Colonic mucosa (tissue), 4 donors: ENCODE results near the gene ASTN1. TPM values are rescaled to one million over a fixed set of nuclear protein-coding genes. Genes with fewer than 3 reads are reported as not detected.
A peak's percentile ranks its signal among the peaks of the same experiment; 100 is the strongest.

Experiments
- DNase-seq: peaks from one replicate; pipeline ENCODE4 v3.0.0-alpha.2; 2020
- H3K27ac ChIP-seq: fragments of 200-600 bp; one replicate; pipeline ENCODE4 v1.8.0; 2021
- H3K27me3 ChIP-seq: fragments of 200-600 bp; one replicate; pipeline ENCODE4 v1.8.0; 2021
- H3K36me3 ChIP-seq: fragments of 200-600 bp; one replicate; pipeline ENCODE4 v1.8.0; 2021
- H3K4me1 ChIP-seq: fragments of 200-600 bp; one replicate; pipeline ENCODE4 v1.8.0; 2021; ENCODE audit warnings: mild to moderate bottlenecking
- H3K4me3 ChIP-seq: fragments of 200-600 bp; one replicate; pipeline ENCODE4 v1.8.0; 2021
- H3K9ac ChIP-seq, 2 donors: one replicate each; pipeline ENCODE4 v1.7.0; 2013; ENCODE audit warnings: control low read depth in 2 of 2, low read depth in 2 of 2, low read length in 2 of 2
- H3K9me3 ChIP-seq: fragments of 200-600 bp; one replicate; pipeline ENCODE4 v1.8.0; 2021
- intact Hi-C: fragments of 100-400 bp; cut with DNase I; formaldehyde crosslinking; loops from one replicate; pipeline ENCODE4 v1.14.1; 2022
- total RNA-seq, 2 donors: library from RNA; stranded (reverse); fragmentation: NEBNext Ultra II Directional in 1 of 2; extraction: Animal tissue kit (Norgen Biotek cat#: 25700) in 1 of 2; gene quantifications; one replicate each; pipeline ENCODE4 v1.2.1, GENCODE V29; 2021
- TF ChIP-seq, protein P1 (sequence below): fragments of 200-600 bp; IDR thresholded peaks from one replicate; pipeline ENCODE4 v1.8.0; 2022; ENCODE audit warnings: antibody characterized with exemption, mild to moderate bottlenecking
- donor health status: healthy.
- donor health status: DM: no; HTN: no; CAD: no.
- donor health status: DM: no; HTN: no; CAD: no.

ASTN1 gene
- total RNA-seq = under 1 TPM; 0.15 to 0.42 TPM

DNA sequence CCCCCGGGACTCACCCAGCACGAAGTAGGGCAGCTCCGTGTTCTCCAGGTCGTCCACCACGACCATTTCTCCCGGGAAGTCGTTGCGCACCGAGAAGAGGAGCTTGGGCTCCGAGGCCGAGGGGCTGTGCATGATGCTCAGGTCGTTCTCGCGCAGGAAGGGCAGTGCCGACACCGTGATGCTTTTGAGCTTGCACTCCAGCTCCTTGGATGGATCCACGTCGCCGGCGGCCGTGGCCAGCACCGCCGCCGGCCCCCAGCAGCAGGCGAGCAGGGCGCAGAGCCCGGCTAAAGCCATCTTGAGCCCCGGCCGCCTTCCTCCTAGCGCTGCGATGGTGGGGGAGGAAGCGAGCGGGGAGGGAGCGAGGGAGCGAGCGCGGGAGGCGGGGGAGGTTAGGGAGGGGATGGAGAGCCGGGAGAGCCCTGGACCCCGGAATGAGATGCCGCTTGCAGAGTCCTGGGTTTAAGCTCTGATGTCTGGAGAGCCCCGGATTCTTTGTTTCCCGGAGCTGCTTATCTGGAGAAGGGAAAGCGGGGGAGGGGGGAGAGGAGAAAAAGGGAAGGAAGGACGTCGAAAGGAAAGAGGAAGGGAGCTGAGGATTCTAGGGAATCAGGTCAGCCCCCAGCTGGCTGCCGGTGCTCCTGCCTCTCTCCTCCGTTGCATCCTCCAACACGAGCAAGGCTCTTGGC is at the start of gene ASTN1:
Gene ASTN1, minus strand, starts transcription at position 333 of the 689 bp plus-strand sequence. Its CDS starts 36 bp downstream, at position 297.
- intact Hi-C loops = no loop called here
- DNase-seq = no peak
- Histone ChIP-seq H3K4me1 (no peaks in the 10 kb centered on the region), H3K9me3 (no peaks in the 10 kb centered on the region), H3K27ac (no peak within 1 kb of the TSS), H3K36me3 (no peaks in the 10 kb centered on the region), H3K4me3 (no peak within 1 kb of the TSS), H3K9ac (no peak within 1 kb of the TSS), H3K27me3 (peaks cover 32% of the 10 kb centered on the region)
- TF ChIP-seq, protein P1, sequence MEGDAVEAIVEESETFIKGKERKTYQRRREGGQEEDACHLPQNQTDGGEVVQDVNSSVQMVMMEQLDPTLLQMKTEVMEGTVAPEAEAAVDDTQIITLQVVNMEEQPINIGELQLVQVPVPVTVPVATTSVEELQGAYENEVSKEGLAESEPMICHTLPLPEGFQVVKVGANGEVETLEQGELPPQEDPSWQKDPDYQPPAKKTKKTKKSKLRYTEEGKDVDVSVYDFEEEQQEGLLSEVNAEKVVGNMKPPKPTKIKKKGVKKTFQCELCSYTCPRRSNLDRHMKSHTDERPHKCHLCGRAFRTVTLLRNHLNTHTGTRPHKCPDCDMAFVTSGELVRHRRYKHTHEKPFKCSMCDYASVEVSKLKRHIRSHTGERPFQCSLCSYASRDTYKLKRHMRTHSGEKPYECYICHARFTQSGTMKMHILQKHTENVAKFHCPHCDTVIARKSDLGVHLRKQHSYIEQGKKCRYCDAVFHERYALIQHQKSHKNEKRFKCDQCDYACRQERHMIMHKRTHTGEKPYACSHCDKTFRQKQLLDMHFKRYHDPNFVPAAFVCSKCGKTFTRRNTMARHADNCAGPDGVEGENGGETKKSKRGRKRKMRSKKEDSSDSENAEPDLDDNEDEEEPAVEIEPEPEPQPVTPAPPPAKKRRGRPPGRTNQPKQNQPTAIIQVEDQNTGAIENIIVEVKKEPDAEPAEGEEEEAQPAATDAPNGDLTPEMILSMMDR = no peak

DNA sequence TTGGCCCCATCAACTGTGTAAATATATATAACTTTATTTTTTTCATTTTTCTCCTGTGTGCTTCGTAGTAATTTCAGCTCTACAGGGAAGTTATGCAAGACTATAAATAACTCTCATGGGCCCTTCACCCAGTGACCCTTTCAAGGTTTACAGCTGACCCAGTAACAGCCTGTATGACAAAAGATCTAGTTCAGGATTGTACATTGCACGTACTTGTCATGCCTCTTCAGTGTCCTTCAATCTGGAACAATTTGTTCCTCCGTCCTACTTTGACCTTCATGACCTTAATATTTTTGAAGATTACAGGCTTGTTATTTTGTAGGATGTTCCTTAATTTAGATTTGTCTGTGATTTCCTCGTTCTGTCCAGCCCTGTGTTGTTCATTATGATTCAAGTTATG is 46.7 kb upstream of the ASTN1 start:
- Histone ChIP-seq H3K27ac (no peak overlapping the region), H3K4me1 (no peaks in the 10 kb centered on the region), H3K9me3 (no peaks in the 10 kb centered on the region), H3K36me3 (no peaks in the 10 kb centered on the region), H3K4me3 (no peak overlapping the region), H3K9ac (no peak overlapping the region), H3K27me3 (no peaks in the 10 kb centered on the region)
- intact Hi-C loops = no loop called here
- TF ChIP-seq, protein P1 = no peak
- no peak for DNase-seq

DNA sequence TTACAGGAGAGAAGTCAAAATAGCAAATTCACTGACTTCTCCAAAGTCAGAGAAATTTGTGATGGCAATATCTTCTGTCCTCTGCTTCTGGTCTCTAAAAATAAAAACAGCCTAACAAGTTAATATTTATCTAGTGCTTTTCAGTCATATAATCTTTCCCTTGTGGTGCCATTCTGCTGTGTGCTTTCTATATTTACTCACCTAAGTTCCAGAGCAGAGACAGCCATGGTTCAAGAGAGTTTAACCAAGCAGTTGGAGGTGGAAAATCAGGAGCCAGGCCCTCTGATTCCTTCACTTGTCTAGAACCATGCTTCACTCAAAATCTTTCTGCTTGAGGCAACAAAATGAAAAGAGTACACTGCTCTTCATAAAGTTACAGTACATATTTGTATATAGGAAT is 45.6 kb upstream of the ASTN1 start:
- TF ChIP-seq, protein P1 = no peak

DNA sequence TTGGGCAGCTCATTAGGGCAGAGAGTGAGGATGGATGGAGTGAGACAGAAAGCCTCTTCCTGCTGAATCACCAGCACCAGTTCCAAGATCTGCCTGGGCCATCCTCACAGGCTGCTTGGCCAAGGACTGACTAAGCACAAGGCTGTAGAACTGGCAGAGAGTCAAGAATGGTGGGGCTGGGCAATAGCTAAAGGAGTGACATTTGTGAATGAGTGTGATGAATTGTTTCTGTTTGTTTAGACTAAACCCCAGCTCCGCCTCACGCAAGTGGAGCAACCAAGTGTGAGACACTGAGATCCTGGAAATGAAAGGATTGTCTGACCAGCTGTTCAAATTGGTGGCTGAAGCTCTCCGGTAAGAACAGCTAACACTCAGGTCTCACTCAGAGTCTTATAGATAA is 44.8 kb upstream of the ASTN1 start:
- Histone ChIP-seq H3K27ac (no peak overlapping the region), H3K36me3 (no peaks in the 10 kb centered on the region), H3K4me3 (no peak overlapping the region), H3K9me3 (no peaks in the 10 kb centered on the region), H3K27me3 (no peaks in the 10 kb centered on the region), H3K9ac (no peak overlapping the region), H3K4me1 (no peaks in the 10 kb centered on the region)
- DNase-seq = peak; percentile 62
- TF ChIP-seq, protein P1 = no peak
- intact Hi-C loops = no loop called here

More for the DNA sequence above, 45.6 kb upstream of the ASTN1 start:
- Histone ChIP-seq H3K4me1 (no peaks in the 10 kb centered on the region), H3K4me3 (no peak overlapping the region), H3K9ac (no peak overlapping the region), H3K36me3 (no peaks in the 10 kb centered on the region), H3K27me3 (no peaks in the 10 kb centered on the region), H3K9me3 (no peaks in the 10 kb centered on the region), H3K27ac (no peak overlapping the region)
- intact Hi-C loops = no loop called here
- no peak for DNase-seq

DNA sequence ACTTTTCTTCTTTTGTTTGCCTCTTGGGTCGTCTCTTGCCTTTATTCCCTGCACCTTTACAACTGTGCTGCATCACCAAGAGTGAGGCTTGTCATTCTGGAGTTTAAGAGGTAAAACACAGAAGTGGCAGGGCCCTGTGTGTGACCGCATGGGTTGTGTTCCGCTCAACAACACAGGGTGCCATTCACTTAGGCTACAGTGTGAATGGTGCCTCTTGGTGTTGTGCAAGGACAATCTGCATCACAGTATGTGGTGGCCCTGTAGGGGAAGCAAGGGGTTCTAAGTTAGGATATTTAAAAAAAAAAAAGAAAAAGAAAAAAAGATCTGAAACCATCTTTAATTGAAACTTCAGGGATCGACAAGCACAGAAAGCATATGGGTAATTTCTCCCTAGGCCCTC is 44.4 kb upstream of the ASTN1 start:
- H3K4me3 ChIP-seq = no peak overlapping the region
- H3K27me3 ChIP-seq = no peaks in the 10 kb centered on the region
- H3K27ac ChIP-seq = no peak overlapping the region
- H3K4me1 ChIP-seq = no peaks in the 10 kb centered on the region
- DNase-seq = no peak
- intact Hi-C loops = no loop called here
- TF ChIP-seq, protein P1 = no peak
- no peaks in the 10 kb centered on the region for H3K9me3 ChIP-seq
- H3K9ac ChIP-seq = no peak overlapping the region
- no peaks in the 10 kb centered on the region for H3K36me3 ChIP-seq
